Astrocyte (in vitro differentiated cells and primary cell): ENCODE measurements around the gene GLT1D1. TPM values are rescaled to one million over a fixed set of nuclear protein-coding genes. Genes with fewer than 3 reads are reported as not detected.

Source experiments
- DNase-seq: peaks from one replicate; pipeline ENCODE4 v3.0.0-alpha.2; 2010; ENCODE audit warnings: low read depth
- FAIRE-seq: peaks from 2 replicates; lab custom pipeline; 2011; peaks lifted over from hg19 to GRCh38; lab: Jason Lieb, UNC
- H2AFZ ChIP-seq: 2 replicates; pipeline ENCODE4 v1.6.0; 2012; ENCODE audit warnings: low read depth, low read length, inconsistent platforms
- H3K27ac ChIP-seq: 2 replicates; pipeline ENCODE4 v1.5.1; 2011; ENCODE audit warnings: low read depth, low read length, inconsistent platforms
- H3K27me3 ChIP-seq: 2 replicates; pipeline ENCODE4 v1.6.0; 2011; ENCODE audit warnings: low read length, inconsistent platforms; ENCODE audit not compliant: insufficient read depth
- H3K36me3 ChIP-seq: 2 replicates; pipeline ENCODE4 v1.5.1; 2011; ENCODE audit warnings: low read length, inconsistent platforms; ENCODE audit not compliant: insufficient read depth
- H3K4me1 ChIP-seq: 2 replicates; pipeline ENCODE4 v1.5.1; 2011; ENCODE audit warnings: low read length, inconsistent platforms; ENCODE audit not compliant: insufficient read depth
- H3K4me2 ChIP-seq: 2 replicates; pipeline ENCODE4 v1.6.0; 2012; ENCODE audit warnings: low read length, inconsistent platforms
- H3K4me3 ChIP-seq: 2 replicates; pipeline ENCODE4 v1.5.1; 2011; ENCODE audit warnings: low read depth, mild to moderate bottlenecking, low read length, inconsistent platforms; ENCODE audit not compliant: insufficient read depth
- H3K79me2 ChIP-seq: 2 replicates; pipeline ENCODE4 v1.6.0; 2012; ENCODE audit warnings: mild to moderate bottlenecking, low read length, inconsistent platforms; ENCODE audit not compliant: insufficient read depth
- H3K9ac ChIP-seq: 2 replicates; pipeline ENCODE4 v1.6.0; 2012; ENCODE audit warnings: mild to moderate bottlenecking, low read length, inconsistent platforms
- H3K9me3 ChIP-seq: 2 replicates; pipeline ENCODE4 v1.5.1; 2012; ENCODE audit warnings: low read depth, mild to moderate bottlenecking, low read length, inconsistent platforms; ENCODE audit not compliant: insufficient read depth
- H4K20me1 ChIP-seq: 2 replicates; pipeline ENCODE4 v1.6.0; 2012; ENCODE audit warnings: low read length, inconsistent platforms; ENCODE audit not compliant: insufficient read depth
- H3K27ac Mint-ChIP-seq: one replicate; pipeline ENCODE4 v1.8.0; 2021; ENCODE audit warnings: mild to moderate bottlenecking, mixed read lengths; ENCODE audit not compliant: unreplicated experiment
- H3K27me3 Mint-ChIP-seq: one replicate; pipeline ENCODE4 v1.8.0; 2021; ENCODE audit warnings: low read depth, mixed read lengths; ENCODE audit not compliant: unreplicated experiment
- H3K36me3 Mint-ChIP-seq: one replicate; pipeline ENCODE4 v1.8.0; 2021; ENCODE audit warnings: low read depth, mixed read lengths; ENCODE audit not compliant: unreplicated experiment
- H3K4me1 Mint-ChIP-seq: one replicate; pipeline ENCODE4 v1.8.0; 2021; ENCODE audit warnings: low read depth, mixed read lengths; ENCODE audit not compliant: unreplicated experiment
- H3K4me3 Mint-ChIP-seq: one replicate; pipeline ENCODE4 v1.8.0; 2021; ENCODE audit warnings: mild to moderate bottlenecking, moderate library complexity, mixed read lengths; ENCODE audit not compliant: unreplicated experiment
- H3K9me3 Mint-ChIP-seq: one replicate; pipeline ENCODE4 v1.8.0; 2021; ENCODE audit warnings: mild to moderate bottlenecking, mixed read lengths; ENCODE audit not compliant: unreplicated experiment
- EZH2 ChIP-seq: IDR thresholded peaks from 2 replicates; pipeline ENCODE4 v1.6.1; 2012; ENCODE audit warnings: mild to moderate bottlenecking, low read length, inconsistent platforms; ENCODE audit not compliant: insufficient read depth
- total RNA-seq: library from RNA; stranded (reverse); gene quantifications from 2 replicates; pipeline ENCODE4 v1.2.1, GENCODE V29; 2021
- TF ChIP-seq, protein P1 (sequence below): IDR thresholded peaks from 2 replicates; pipeline ENCODE4 v1.5.1; 2011; ENCODE audit warnings: low read depth, mild to moderate bottlenecking, inconsistent platforms, low read length, moderate library complexity; ENCODE audit not compliant: insufficient read depth

The GLT1D1 gene
- total RNA-seq, 1 donor from 2014 or later, result 0.16 TPM

GRCh38 chr12:128928361-128928760 is 75.1 kb downstream of the GLT1D1 start:
- DNase-seq, result no peak
- Mint-ChIP-seq H3K27ac (no peak overlapping the region), H3K27me3 (no peaks in the 10 kb centered on the region), H3K4me1 (no peaks in the 10 kb centered on the region), H3K9me3 (peaks cover 5% of the 10 kb centered on the region), H3K4me3 (no peak overlapping the region), H3K36me3 (no peaks in the 10 kb centered on the region)
- no peak for TF ChIP-seq EZH2
- TF ChIP-seq, protein P1, sequence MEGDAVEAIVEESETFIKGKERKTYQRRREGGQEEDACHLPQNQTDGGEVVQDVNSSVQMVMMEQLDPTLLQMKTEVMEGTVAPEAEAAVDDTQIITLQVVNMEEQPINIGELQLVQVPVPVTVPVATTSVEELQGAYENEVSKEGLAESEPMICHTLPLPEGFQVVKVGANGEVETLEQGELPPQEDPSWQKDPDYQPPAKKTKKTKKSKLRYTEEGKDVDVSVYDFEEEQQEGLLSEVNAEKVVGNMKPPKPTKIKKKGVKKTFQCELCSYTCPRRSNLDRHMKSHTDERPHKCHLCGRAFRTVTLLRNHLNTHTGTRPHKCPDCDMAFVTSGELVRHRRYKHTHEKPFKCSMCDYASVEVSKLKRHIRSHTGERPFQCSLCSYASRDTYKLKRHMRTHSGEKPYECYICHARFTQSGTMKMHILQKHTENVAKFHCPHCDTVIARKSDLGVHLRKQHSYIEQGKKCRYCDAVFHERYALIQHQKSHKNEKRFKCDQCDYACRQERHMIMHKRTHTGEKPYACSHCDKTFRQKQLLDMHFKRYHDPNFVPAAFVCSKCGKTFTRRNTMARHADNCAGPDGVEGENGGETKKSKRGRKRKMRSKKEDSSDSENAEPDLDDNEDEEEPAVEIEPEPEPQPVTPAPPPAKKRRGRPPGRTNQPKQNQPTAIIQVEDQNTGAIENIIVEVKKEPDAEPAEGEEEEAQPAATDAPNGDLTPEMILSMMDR, result no peak
- Histone ChIP-seq H4K20me1 (no peaks in the 10 kb centered on the region), H3K36me3 (no peaks in the 10 kb centered on the region), H3K9me3 (peaks cover 2% of the 10 kb centered on the region), H3K4me1 (no peaks in the 10 kb centered on the region), H3K9ac (no peak overlapping the region), H2AFZ (no peak overlapping the region), H3K27ac (no peak overlapping the region), H3K79me2 (no peaks in the 10 kb centered on the region), H3K4me2 (no peak overlapping the region), H3K4me3 (no peak overlapping the region), H3K27me3 (no peaks in the 10 kb centered on the region)
- FAIRE-seq, result no peak

DNA sequence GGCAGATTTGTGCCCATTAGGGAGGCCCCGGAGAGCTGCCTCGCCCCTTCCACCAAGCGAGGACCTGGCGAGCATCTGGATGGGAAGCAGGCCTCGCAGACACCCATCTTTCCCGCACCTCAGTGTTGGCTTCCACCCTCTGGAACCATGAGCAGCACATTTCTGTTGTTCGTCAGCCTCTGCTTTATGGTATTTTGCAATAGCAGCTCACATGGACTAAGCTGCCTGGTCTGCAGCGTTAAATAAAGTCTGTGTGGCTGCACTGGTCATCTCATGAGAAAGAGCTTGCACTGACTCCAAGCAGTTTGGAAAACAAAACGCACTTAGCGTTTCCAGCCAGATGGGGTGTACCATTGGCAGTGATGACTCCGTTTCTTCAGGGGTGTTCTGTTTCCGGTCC is 75.8 kb downstream of the GLT1D1 start:
- no peak overlapping the region for H2AFZ ChIP-seq
- Mint-ChIP-seq H3K4me3 (no peak overlapping the region), H3K4me1 (no peaks in the 10 kb centered on the region), H3K36me3 (no peaks in the 10 kb centered on the region), H3K27ac (no peak overlapping the region), H3K9me3 (peaks cover 5% of the 10 kb centered on the region), H3K27me3 (no peaks in the 10 kb centered on the region)
- H4K20me1 ChIP-seq, result no peaks in the 10 kb centered on the region
- TF ChIP-seq EZH2, result no peak
- TF ChIP-seq, protein P1, result no peak
- H3K79me2 ChIP-seq, result no peaks in the 10 kb centered on the region
- DNase-seq, result no peak
- H3K27me3 ChIP-seq, result no peaks in the 10 kb centered on the region
- H3K9ac ChIP-seq, result no peak overlapping the region
- no peaks in the 10 kb centered on the region for H3K36me3 ChIP-seq
- H3K4me1 ChIP-seq, result no peaks in the 10 kb centered on the region
- H3K9me3 ChIP-seq, result peaks cover 2% of the 10 kb centered on the region
- no peak overlapping the region for H3K4me3 ChIP-seq
- no peak overlapping the region for H3K27ac ChIP-seq
- H3K4me2 ChIP-seq, result no peak overlapping the region
- no peak for FAIRE-seq

DNA sequence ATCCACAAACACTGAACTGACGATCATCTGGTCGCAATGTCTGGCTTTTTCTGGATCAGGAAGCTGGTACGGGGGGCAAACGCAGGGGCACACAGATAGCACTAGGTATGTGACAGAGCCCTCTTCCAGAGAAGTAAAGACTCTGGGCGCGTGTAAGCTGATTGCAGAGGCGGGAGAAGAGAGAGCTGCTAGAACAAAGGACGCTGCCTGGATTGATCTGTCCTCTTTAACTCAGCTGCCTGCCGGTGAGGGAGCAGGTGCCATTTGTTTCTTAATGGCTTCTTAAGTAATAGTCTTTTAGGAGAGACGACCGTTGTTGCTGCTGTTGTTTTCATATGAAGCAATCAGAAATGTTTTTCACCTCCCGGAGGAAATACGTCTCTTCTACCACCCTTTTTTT is 77.3 kb downstream of the GLT1D1 start:
- H3K27ac Mint-ChIP-seq, result no peak overlapping the region
- H2AFZ ChIP-seq, result no peak overlapping the region
- no peak overlapping the region for H3K4me3 Mint-ChIP-seq
- TF ChIP-seq EZH2, result no peak
- TF ChIP-seq, protein P1, result no peak
- H3K27me3 Mint-ChIP-seq, result no peaks in the 10 kb centered on the region
- no peaks in the 10 kb centered on the region for H3K36me3 ChIP-seq
- no peak overlapping the region for H3K4me2 ChIP-seq
- no peak overlapping the region for H3K4me3 ChIP-seq
- DNase-seq (no peak), FAIRE-seq (no peak)
- H3K9me3 Mint-ChIP-seq, result peaks cover 5% of the 10 kb centered on the region
- H4K20me1 ChIP-seq, result no peaks in the 10 kb centered on the region
- H3K9me3 ChIP-seq, result peaks cover 2% of the 10 kb centered on the region
- no peaks in the 10 kb centered on the region for H3K4me1 Mint-ChIP-seq
- no peaks in the 10 kb centered on the region for H3K27me3 ChIP-seq
- H3K79me2 ChIP-seq, result no peaks in the 10 kb centered on the region
- H3K27ac ChIP-seq, result no peak overlapping the region
- no peak overlapping the region for H3K9ac ChIP-seq
- H3K4me1 ChIP-seq, result no peaks in the 10 kb centered on the region
- no peaks in the 10 kb centered on the region for H3K36me3 Mint-ChIP-seq
